ENCODE measurements around the gene ARID3B.
"Not testable (repeated sequence)": the region's sequence is repeated elsewhere in the genome, so short reads cannot be mapped to it uniquely, and the experiment has no call there.

Gene ARID3B, protein sequence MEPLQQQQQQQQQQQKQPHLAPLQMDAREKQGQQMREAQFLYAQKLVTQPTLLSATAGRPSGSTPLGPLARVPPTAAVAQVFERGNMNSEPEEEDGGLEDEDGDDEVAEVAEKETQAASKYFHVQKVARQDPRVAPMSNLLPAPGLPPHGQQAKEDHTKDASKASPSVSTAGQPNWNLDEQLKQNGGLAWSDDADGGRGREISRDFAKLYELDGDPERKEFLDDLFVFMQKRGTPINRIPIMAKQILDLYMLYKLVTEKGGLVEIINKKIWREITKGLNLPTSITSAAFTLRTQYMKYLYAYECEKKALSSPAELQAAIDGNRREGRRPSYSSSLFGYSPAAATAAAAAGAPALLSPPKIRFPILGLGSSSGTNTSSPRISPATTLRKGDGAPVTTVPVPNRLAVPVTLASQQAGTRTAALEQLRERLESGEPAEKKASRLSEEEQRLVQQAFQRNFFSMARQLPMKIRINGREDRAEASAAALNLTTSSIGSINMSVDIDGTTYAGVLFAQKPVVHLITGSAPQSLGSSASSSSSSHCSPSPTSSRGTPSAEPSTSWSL

DNA sequence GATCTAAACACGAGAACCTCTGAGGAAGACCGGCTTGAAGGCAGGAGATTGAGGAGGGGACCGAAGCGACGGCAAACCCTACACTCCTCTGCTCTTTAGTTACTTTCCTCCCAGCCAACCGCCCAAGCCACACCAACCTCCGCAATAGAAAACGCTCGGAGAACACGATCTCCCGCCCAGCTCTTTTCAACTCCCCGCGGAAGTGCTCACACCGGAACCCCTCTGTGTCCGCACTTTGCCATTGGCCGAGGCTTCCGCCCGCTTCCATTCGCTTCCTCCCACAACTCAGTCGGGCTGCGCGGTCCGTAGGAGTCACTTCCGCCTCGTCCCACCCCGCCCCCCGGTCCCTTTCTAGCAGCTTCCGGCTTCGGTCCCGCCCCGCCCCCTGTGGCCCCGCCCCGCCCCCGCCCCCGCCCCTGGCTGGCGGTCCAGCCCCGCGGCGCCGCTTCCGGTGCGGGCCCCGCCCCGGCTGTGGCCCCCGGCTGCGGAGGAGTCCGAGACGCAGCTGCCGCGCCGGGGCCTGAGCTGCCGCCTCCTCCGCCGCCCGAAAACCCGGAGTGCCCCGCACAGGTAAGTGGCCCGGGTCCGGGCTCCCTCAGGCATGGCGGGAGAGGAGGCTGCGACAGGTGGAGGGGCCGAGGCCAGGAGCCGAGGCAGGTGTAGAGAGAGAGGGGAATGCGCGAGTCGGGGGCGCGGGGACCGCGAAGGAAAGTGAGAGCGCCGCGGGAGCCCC lies at the start of gene ARID3B:
Gene ARID3B (plus strand): TSS at position 460 of the 733 bp plus-strand sequence. CDS start 2,717 bp downstream, outside the sequence.
- peak within 1 kb of the TSS; percentile 87 for H3K4me3 ChIP-seq (ENCODE audit: low read depth, low read length)
- peak; percentile 94 for DNase-seq (ENCODE audit: low read depth)

DNA sequence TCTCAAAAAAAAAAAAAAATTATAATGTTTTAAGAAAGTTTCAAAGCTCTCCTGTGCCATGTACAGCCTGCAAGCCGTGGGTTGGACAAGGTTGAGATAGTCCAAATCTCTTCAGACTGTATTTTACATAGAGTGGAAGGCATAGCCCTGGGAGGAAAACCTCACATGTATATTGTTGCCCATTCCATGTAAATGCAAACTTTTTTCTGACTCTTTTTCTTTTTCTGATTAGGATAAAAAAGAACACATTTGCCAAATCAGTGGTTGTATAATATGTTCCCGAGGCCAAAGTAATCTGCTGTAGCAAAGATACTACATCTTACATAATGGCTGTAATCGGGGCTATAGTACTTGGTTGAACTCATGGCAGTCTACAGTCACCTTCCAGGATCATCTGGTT lies 44.4 kb upstream of the ARID3B start:
- no peak overlapping the region for H3K4me3 ChIP-seq (ENCODE audit: low read depth, low read length)
- DNase-seq (ENCODE audit: low read depth), result no peak

GRCh38 chr15:74497584-74497983 lies 43.4 kb upstream of the ARID3B start:
- no peak for DNase-seq (ENCODE audit: low read depth)
- H3K4me3 ChIP-seq (ENCODE audit: low read depth, low read length), result no peak overlapping the region

DNA sequence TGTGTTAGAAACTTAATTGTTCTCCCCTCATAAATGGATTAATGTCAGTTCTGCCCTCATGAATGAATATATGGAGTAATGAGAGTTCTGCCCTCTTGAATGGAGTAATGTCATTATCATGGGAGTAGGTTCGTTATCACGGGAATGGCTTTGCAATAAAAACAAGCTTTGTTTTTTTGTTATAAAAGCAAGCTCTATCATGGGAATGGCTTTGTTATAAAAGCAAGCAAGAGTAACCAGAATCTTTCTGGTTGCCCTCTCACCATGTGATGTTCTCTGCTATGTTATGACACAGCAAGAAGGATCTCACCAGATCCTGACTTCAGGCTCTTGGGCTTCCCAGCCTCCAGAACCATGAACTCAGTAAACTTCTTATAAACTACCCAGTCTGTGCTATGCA lies 41.7 kb upstream of the ARID3B start:
- DNase-seq (ENCODE audit: low read depth), result no peak
- no peak overlapping the region for H3K4me3 ChIP-seq (ENCODE audit: low read depth, low read length)

DNA sequence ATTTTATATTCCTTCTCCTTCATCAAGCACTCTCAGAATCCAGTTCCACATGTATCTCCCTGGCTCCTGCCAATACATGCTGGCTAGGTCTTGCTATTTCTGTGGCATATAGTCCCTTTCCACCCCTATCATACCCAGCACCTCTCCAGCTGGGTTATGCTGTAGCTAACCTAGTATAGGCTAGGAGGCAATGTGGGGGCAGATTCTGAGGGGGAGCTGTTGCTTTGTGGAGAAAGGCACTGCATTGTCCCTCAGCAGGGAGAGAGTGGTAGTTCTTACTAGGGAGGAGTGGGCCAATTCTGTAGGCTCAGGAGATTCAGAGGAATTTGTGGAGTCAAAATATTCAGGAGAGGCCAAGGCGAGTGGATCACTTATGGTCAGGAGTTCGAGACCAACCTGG lies 40.6 kb upstream of the ARID3B start:
- DNase-seq (ENCODE audit: low read depth), result no peak
- no peak overlapping the region for H3K4me3 ChIP-seq (ENCODE audit: low read depth, low read length)

GRCh38 chr15:74502301-74502700 lies 38.7 kb upstream of the ARID3B start:
- no peak for DNase-seq (ENCODE audit: low read depth)
- H3K4me3 ChIP-seq (ENCODE audit: low read depth, low read length), result no peak overlapping the region

DNA sequence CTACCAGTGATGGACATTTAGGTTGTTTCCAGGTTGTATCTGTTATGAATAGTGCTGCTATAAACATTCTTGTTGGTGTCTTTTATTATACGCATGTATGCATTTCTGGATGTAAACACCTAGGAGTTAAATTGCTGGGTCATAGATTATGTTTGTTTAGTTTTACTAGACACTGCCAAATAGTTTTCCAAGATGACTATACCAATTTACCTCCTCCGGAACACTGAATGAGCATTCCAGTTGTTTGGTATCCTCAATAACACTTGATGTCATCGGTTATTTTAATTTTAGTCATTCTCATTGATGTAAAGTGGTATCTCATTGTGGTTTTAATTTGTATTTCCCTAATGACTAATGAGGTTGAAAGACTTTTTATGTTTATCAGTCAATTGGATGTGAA lies 36.6 kb upstream of the ARID3B start:
- H3K4me3 ChIP-seq (ENCODE audit: low read depth, low read length), result no peak overlapping the region
- no peak for DNase-seq (ENCODE audit: low read depth)

- H3K4me3 ChIP-seq (ENCODE audit: low read depth, low read length), result no peak overlapping the region
- DNase-seq (ENCODE audit: low read depth), result no peak
Measured at GRCh38 chr15:74504836-74505235, 36.2 kb upstream of the ARID3B start.

DNA sequence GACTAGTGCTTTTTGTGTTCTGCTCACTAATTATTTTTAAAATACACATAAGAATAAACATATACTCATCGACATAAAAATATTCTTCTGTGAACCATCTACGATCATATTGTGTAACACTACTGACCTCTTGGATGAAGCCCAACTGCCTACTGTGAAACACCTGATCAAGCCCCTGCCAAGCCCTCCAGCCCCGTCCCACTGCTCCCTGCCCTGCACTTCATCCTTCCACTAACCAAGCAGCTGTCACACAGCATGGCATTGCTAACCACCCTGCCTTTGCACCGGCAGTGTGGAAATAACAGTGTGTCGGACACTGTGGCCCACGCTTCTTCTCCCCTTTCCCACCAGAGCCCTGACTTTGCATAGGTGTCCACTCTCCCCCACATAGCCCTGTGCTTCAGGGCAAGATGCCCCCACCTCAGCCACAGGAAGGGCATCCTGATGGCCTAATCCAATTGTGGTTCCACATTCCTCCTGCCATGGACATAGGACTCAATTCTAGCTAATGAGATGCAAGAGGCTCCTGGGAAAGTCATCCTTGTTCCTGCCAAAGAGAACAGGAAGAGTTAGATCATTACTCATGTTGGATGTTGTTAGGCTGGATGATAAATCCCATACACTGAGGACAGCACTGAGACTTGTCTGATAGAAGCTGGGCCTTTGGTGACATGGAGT lies 35.0 kb upstream of the ARID3B start:
- DNase-seq (ENCODE audit: low read depth), result no peak
- no peak overlapping the region for H3K4me3 ChIP-seq (ENCODE audit: low read depth, low read length)

DNA sequence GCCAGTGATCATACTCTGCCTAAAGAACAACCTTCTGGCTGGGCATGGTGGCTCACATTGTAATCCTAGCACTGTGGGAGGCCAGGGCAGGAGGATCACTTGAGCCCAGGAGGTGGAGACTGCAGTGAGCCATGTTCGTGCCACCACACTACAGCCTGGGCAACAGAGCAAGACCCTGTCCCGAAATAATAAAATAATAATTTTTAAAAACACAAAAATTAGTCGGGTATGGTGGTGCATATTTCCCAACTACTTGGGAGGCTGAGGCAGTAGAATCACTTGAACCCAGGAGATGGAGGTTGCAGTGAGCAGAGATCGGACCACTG lies 34.5 kb upstream of the ARID3B start:
- no peak overlapping the region for H3K4me3 ChIP-seq (ENCODE audit: low read depth, low read length)
- DNase-seq (ENCODE audit: low read depth), result no peak

DNA sequence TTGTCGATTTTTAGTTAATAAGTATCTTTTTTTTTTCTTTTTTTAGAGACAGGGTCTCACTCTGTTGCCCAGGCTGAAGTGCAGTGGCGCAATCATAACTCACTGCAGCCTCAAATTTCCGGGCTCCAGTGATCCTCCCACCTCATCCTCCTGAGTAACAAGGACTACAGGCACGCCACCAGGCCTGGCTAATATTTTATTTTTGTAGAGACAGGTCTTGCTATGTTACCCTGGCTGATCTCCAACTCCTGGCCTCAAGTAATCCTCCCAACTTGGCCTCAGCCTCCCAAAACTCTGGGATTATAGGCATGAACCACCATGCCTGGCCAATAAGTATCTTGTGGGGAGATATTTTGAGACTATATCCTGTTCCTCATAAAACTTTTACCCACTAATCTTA lies 29.4 kb upstream of the ARID3B start:
- H3K4me3 ChIP-seq (ENCODE audit: low read depth, low read length), result no peak overlapping the region
- DNase-seq (ENCODE audit: low read depth), result no peak

- DNase-seq (ENCODE audit: low read depth); H3K4me3 ChIP-seq (ENCODE audit: low read depth, low read length): not testable (repeated sequence)
Measured at GRCh38 chr15:74514059-74514458, 27.0 kb upstream of the ARID3B start.

GRCh38 chr15:74517096-74517495 lies 23.9 kb upstream of the ARID3B start:
- DNase-seq (ENCODE audit: low read depth), result no peak
- H3K4me3 ChIP-seq (ENCODE audit: low read depth, low read length), result no peak overlapping the region

- no peak for DNase-seq (ENCODE audit: low read depth)
- H3K4me3 ChIP-seq (ENCODE audit: low read depth, low read length), result no peak overlapping the region
Measured at GRCh38 chr15:74519311-74519710, 21.7 kb upstream of the ARID3B start.

GRCh38 chr15:74520407-74520806 lies 20.6 kb upstream of the ARID3B start:
- no peak overlapping the region for H3K4me3 ChIP-seq (ENCODE audit: low read depth, low read length)
- no peak for DNase-seq (ENCODE audit: low read depth)

DNA sequence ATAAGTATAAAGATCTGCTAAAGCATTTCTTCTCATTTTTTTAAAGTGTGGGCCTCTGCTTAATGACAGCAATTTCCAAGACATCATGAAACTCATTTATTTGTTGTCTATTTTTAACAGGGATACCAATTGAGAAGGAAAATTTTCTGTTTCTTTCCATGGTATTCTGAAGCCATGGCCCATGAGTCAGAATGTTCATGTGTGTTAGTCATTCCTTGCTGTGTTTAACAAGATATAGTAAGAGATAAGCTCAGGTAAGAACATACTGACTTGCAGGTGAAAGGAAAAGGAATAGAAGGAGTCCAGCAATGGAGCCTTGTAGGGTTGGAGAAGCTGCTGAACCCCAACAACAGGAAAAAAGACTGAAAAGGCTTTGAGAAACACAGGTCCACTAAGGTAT lies 17.0 kb upstream of the ARID3B start:
- no peak overlapping the region for H3K4me3 ChIP-seq (ENCODE audit: low read depth, low read length)
- DNase-seq (ENCODE audit: low read depth), result no peak

- H3K4me3 ChIP-seq (ENCODE audit: low read depth, low read length), result no peak overlapping the region
- no peak for DNase-seq (ENCODE audit: low read depth)
Measured at GRCh38 chr15:74525309-74525708, 15.7 kb upstream of the ARID3B start.

- no peak for DNase-seq (ENCODE audit: low read depth)
- H3K4me3 ChIP-seq (ENCODE audit: low read depth, low read length), result no peak overlapping the region
Measured at GRCh38 chr15:74525945-74526344, 15.1 kb upstream of the ARID3B start.

GRCh38 chr15:74528876-74529275 lies 12.1 kb upstream of the ARID3B start:
- no peak overlapping the region for H3K4me3 ChIP-seq (ENCODE audit: low read depth, low read length)
- DNase-seq (ENCODE audit: low read depth), result no peak

- DNase-seq (ENCODE audit: low read depth), result peak; percentile 86
- no peak overlapping the region for H3K4me3 ChIP-seq (ENCODE audit: low read depth, low read length)
Measured at GRCh38 chr15:74529921-74530320, 11.1 kb upstream of the ARID3B start.
